Fibroblast of skin of right biceps (primary cell): ENCODE data around the gene C1orf74.

Experiments
- DNase-seq: peaks from one replicate; pipeline ENCODE4 v3.0.0-alpha.2; 2013

The C1orf74 gene

DNA sequence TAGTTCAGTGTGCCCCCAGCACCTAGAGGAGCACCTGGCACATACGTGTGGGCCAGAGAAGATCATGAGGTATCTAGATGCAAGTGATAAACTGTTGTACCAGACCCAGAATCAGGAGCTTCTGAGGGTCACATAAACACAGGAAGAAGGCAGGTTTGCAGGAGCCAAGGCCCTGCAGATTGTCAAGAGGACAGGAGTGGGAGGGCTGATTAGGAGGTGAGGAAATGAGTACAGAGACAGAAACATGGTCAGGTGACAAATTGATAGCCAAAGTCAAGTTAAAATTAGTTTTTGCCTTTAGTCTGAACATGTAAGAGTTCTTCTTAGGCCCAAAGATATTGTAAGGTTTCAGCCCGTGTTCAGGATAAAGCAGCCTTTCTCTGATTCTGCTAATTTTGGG is 42.5 kb downstream of the C1orf74 start:
- DNase-seq = no peak

DNA sequence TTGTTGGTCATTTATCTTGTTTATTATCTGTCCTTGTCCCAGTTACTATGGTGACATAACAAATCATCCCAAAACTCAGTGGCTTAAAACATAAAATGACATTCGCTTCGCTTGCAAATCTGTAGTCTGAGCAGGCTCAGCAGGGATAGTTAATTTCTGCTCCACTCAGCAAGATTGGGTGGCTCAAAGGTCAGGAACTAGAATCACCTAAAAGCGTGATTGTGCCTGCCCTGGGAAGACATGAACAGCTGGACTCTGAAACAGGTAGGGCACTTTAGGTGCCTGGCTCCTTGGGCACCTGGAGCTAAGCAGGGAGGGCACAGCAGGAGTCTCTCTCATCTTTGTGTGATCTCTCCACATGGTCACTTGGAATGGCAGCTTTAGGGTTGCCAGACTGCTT is 43.2 kb downstream of the C1orf74 start:
- no peak for DNase-seq

DNA sequence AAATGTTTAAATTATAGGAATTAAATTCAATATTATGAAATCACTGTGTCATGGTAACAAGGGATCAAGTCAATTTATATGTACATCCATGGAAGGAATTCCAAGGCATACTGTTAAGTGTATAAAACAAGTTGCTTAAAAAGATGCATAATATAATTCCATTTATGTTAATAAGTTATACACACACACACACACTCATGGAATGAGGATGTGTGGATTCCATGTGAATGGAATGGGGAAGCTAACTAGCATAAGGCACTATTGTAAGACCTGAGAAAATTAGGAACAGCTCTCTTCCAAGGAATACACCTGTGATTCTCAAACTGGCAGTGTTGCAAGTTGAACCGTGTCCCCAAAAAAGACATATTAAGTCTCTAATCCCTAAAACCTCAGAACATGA is 46.1 kb downstream of the C1orf74 start:
- no peak for DNase-seq

DNA sequence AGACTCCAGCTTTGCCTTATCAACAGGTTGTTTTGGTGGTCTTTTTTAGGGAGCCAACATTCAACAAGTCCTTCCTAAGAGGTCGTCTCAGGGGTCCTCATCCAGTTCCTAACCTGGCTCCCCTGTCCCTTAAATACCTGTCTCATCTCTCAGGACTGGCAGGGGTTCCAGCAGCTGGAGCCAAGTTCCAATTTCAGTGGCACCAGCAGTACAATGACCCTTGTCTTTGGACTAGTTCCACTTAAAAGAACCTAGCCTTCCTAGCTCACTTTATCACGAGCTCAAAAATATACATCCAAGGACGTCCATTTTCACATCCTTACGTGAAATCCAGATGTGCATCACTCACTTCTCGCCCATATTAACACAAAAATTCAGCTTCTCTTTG is 47.2 kb downstream of the C1orf74 start:
- DNase-seq = no peak

DNA sequence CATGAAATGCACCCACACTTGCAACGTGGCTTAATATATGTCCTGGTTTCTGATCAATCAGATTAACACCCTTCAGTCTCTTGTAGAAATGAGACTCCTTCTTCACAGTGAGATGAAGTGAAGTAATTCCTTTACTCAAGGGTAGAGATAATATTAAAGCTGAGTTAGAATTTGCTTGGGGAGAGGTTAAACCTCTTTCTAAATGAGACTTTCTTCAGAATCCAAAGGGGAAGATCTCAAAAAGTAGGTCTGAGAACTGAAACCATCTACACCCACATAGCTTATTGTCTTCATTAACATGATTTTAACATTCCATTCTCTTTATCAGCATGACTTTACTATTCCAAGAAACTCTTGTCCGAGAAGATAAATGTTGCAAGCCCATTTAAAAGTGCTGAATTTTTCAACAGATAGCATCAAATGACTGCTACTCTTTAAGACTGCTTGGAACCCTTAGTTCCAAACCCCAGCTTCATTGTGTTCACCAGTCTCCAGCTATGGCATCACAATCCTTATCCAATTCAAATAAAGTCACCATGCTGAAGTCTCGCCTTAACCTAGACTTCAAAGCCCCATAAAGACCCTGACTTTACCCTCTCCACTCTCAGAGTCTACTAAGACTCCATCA is 47.8 kb downstream of the C1orf74 start:
- no peak for DNase-seq

DNA sequence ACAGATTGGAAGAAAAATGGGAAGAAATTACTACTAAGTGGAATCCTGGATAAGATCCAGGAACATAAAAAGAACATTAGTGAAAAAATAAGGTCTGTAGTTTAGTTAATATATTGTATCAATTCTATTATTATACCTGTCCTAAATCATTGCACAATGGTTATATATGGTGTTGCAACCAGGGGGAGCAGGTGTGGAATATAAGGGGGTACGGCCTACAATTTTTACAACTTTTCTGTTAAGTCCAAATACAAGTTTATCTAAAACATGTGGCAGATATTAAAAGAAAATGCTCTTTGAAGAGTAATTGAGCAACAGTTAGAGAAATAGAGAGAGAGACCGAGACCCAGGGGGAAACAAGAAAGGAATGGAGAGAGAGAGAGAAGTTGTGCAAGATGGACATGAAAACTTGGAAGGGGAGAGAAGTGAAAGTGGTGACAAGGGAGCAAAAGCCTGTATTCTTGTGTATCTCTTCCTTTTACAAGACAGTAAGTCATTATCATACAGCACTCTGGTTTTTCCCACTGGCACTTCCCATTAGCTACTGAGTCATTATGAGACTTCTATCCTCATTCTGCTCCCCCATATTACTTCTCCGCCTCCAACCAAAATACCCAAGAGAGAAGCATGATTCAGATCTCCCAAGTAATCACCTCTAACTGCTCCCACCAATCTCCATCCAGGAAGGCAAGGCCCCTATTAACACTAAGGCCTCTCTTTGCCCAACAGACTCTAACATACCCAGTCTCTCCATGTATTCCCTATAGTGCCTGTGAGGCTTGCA is 50.8 kb downstream of the C1orf74 start:
- peak; percentile 49 for DNase-seq

DNA sequence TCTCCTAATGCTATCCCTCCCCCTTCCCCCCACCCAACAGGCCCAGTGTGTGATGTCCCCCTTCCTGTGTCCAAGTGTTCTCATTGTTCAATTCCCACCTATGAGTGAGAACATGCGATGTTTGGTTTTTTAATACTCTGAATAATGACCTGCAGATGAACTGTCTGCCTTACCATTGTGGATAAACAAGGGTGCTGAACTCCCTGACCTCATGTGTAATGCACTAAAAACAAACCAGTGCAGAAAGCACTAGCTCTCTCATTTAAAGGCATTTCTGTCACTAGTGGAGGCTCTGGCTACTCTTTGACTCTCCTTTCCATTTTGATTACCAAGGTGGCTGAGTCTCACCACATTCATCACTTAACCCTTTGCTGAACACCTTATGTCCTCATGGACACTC is 51.6 kb downstream of the C1orf74 start:
- DNase-seq = no peak

DNA sequence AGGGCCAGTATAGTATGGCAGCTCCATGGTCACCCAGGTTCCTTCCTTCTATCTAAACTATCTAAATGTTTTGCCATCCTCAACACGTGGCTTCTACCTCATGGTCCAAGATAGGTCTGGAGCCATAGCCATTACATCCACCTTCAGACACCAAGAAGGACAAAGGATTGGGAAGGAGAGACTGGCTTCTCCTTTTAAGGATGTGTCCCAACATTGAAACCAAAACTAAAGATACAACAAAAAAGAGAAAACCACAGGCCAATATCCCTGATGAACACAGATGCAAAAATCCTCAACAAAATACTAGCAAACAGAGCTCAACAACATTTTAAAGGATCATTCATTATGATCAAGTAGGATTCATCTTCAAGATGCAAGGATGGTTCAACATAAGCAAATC is 54.9 kb downstream of the C1orf74 start:
- DNase-seq = no peak
